HCT116 (cell line): ENCODE measurements around the gene RASGRF1. TPM values are rescaled to one million over a fixed set of nuclear protein-coding genes. Genes with fewer than 3 reads are reported as not detected.
A peak's percentile ranks its signal among the peaks of the same experiment; 100 is the strongest.

Experiments
- ATAC-seq: fragments of 200-7000 bp; cut with Tn5 transposase; 2 replicates; pipeline ENCODE4 v1.9.1; 2020; ENCODE audit warnings: mild to moderate bottlenecking, moderate library complexity
- BruUV-seq: library from RNA; stranded (reverse); fragments of 400-500 nt; replicated peaks from 2 replicates; lab custom pipeline; 2021; lab: Mats Ljungman, UMichigan
- CTCF ChIA-PET: fragments of 300-600 bp; sonication (Branson Sonifier 250); formaldehyde crosslinking; loops from one replicate; lab custom pipeline; 2021; ENCODE audit warnings: antibody characterized with exemption; lab: Charles Lee
- POLR2A ChIA-PET: fragments of 300-600, 350-600 bp; sonication (Branson Sonifier 250); formaldehyde crosslinking; loops from one replicate; lab custom pipeline; 2021; ENCODE audit warnings: antibody characterized with exemption; lab: Charles Lee
- RAD21 ChIA-PET, 2 experiments: fragments of 300-600 bp; sonication (Branson Sonifier 250); formaldehyde crosslinking; loops; one replicate each; lab custom pipeline; 2023; ENCODE audit warnings: low total read pairs in 2 of 2; ENCODE audit not compliant: uncharacterized antibody in 2 of 2, unreplicated experiment in 2 of 2, low non-redundant PET in 1 of 2; lab: Charles Lee
- DNase-seq: peaks from one replicate; pipeline ENCODE4 v3.0.0-alpha.2; 2010; ENCODE audit warnings: low read depth, low spot score
- H2AFZ ChIP-seq: fragments of 200-600 bp; shearing (Covaris generic), sonication (generic); 2 replicates; pipeline ENCODE4 v1.6.1; 2017; ENCODE audit warnings: low read depth, mixed run types, mixed read lengths, antibody characterized with exemption, low read length; ENCODE audit not compliant: poor library complexity, severe bottlenecking
- H3K27ac ChIP-seq: 2 replicates; pipeline ENCODE4 v1.5.1; 2012; ENCODE audit warnings: low read depth, low read length
- H3K27me3 ChIP-seq: fragments of 200-600 bp; sonication (generic); 2 replicates; pipeline ENCODE4 v1.6.1; 2016; ENCODE audit warnings: mixed run types, low read length, mixed read lengths; ENCODE audit not compliant: insufficient read depth
- H3K36me3 ChIP-seq, 2 experiments: fragments of 200-500 bp in 1 of 2; fragments of 200-600 bp in 1 of 2; sonication (Bioruptor generic) in 1 of 2; sonication (generic) in 1 of 2; 2 replicates each; pipeline versions ENCODE4 v1.5.1 to v1.6.1; 2014 to 2016; ENCODE audit warnings: low read length in 2 of 2, inconsistent platforms in 1 of 2, mixed read lengths in 1 of 2, mixed run types in 1 of 2; ENCODE audit not compliant: insufficient read depth in 2 of 2, control insufficient read depth in 1 of 2
- H3K4me1 ChIP-seq, 2 experiments: fragments of 200-600 bp in 1 of 2; sonication (generic) in 1 of 2; 2 replicates each; pipeline versions ENCODE4 v1.5.1 to v1.6.1; 2012 to 2017; ENCODE audit warnings: low read length in 2 of 2, inconsistent platforms in 1 of 2, mild to moderate bottlenecking in 1 of 2, mixed read lengths in 1 of 2, mixed run types in 1 of 2, moderate library complexity in 1 of 2; ENCODE audit not compliant: insufficient read depth in 2 of 2, control insufficient read depth in 1 of 2
- H3K4me2 ChIP-seq: fragments of 200-600 bp; sonication (generic); 2 replicates; pipeline ENCODE4 v1.6.1; 2017; ENCODE audit warnings: mixed run types, low read length, mixed read lengths
- H3K4me3 ChIP-seq, 2 experiments: fragments of 200-600 bp in 1 of 2; sonication (generic) in 1 of 2; replicated peaks in 1 of 2; 2 replicates each; pipeline ENCODE4 v1.5.1; 2011 to 2016; ENCODE audit warnings: low read length in 2 of 2, control low read depth in 1 of 2, low read depth in 1 of 2, mild to moderate bottlenecking in 1 of 2, mixed read lengths in 1 of 2, mixed run types in 1 of 2
- H3K79me2 ChIP-seq: fragments of 200-600 bp; sonication (generic); 2 replicates; pipeline ENCODE4 v1.6.1; 2017; ENCODE audit warnings: mild to moderate bottlenecking, mixed run types, low read length, moderate library complexity, mixed read lengths; ENCODE audit not compliant: insufficient read depth
- H3K9ac ChIP-seq: fragments of 200-600 bp; sonication (generic); 2 replicates; pipeline ENCODE4 v1.6.1; 2016; ENCODE audit warnings: low read length, mixed read lengths
- H3K9me2 ChIP-seq: fragments of 200-600 bp; sonication (generic), shearing (Covaris generic); 2 replicates; pipeline ENCODE4 v1.6.1; 2017; ENCODE audit warnings: mixed run types, mild to moderate bottlenecking, moderate library complexity; ENCODE audit not compliant: insufficient read depth
- H3K9me3 ChIP-seq, 2 experiments: fragments of 200-500 bp in 1 of 2; fragments of 200-600 bp in 1 of 2; sonication (Bioruptor generic) in 1 of 2; sonication (generic) in 1 of 2; 2 replicates each; pipeline ENCODE4 v1.6.1; 2014 to 2017; ENCODE audit warnings: low read length in 2 of 2, mixed read lengths in 2 of 2, inconsistent platforms in 1 of 2, low read depth in 1 of 2, mild to moderate bottlenecking in 1 of 2, mixed run types in 1 of 2, moderate library complexity in 1 of 2; ENCODE audit not compliant: control insufficient read depth in 1 of 2, insufficient read depth in 1 of 2
- H4K20me1 ChIP-seq: fragments of 200-600 bp; sonication (generic), shearing (Covaris generic); 2 replicates; pipeline ENCODE4 v1.6.1; 2017; ENCODE audit warnings: mixed run types, mild to moderate bottlenecking, moderate library complexity; ENCODE audit not compliant: insufficient read depth
- CBX3 ChIP-seq: IDR thresholded peaks from 2 replicates; pipeline ENCODE4 v1.6.1; 2012; ENCODE audit warnings: low read depth
- EZH2phosphoT487 ChIP-seq: fragments of 200-600 bp; IDR thresholded peaks from 2 replicates; pipeline ENCODE4 v1.6.1; 2018; ENCODE audit warnings: antibody characterized with exemption, borderline replicate concordance
- FOSL1 ChIP-seq: IDR thresholded peaks from 2 replicates; pipeline ENCODE4 v1.6.1; 2012; ENCODE audit warnings: low read depth
- RAD21 ChIP-seq: IDR thresholded peaks from 2 replicates; pipeline ENCODE4 v1.6.1; 2012; ENCODE audit warnings: low read depth, mild to moderate bottlenecking
- ZBTB33 ChIP-seq: IDR thresholded peaks from 2 replicates; pipeline ENCODE4 v1.6.1; 2011; ENCODE audit warnings: mild to moderate bottlenecking, low read length, moderate library complexity; ENCODE audit not compliant: insufficient replicate concordance; ENCODE audit errors: extremely low read depth
- ZFX ChIP-seq: fragments of 450-650 bp; IDR thresholded peaks from 2 replicates; pipeline ENCODE4 v1.6.1; 2017
- intact Hi-C: fragments of 100-400 bp; cut with micrococcal nuclease; formaldehyde crosslinking; loops from 2 replicates; pipeline ENCODE4 v1.10.0; 2022
- total RNA-seq: library from RNA; stranded (reverse); gene quantifications from one replicate; pipeline ENCODE4 v1.2.1, GENCODE V29; 2021; ENCODE audit not compliant: unreplicated experiment

Gene RASGRF1
- total RNA-seq, 1 experiment from 2014 or later: 2.4 TPM

DNA sequence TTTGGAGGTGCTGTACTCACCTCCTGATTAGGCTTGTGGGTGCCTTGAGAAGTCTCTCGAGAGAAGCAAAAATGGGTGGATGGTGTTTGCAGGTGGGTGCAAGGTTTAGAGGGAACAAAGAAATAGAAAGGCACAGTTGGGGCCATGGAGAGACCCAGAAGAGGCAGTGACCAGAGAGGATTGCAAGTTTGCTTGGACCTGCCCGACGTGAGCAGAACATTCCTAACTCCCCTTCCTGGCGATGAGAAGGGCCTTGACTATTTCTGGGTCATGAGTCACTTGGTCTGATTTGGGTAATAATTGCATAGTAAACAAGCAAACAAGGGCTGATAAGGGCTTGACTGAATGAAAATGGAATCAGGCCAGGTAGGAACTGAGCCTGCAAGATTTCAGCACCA lies 138.7 kb downstream of the RASGRF1 start:
- no TSS peak for BruUV-seq
- DNase-seq (no peak), ATAC-seq (peak; percentile 37)
- H2AFZ ChIP-seq: peak overlapping the region; percentile 70
- ChIA-PET POLR2A (interaction anchor here (0.6 kb wide), 1 partner anchor 1295 kb away, joined by 3 read pairs; no protein-coding TSS in a partner anchor), CTCF (no interaction called here), RAD21 (no interaction called here)
- no peaks in the 10 kb centered on the region for H3K36me3 ChIP-seq
- H3K4me3 ChIP-seq: 0 out of 4 replicates have a peak overlapping the region, but pooled peaks of 1 of the 2 experiments have one; percentile 1
- no peaks in the 10 kb centered on the region for H3K27me3 ChIP-seq
- H3K79me2 ChIP-seq: no peaks in the 10 kb centered on the region
- no peaks in the 10 kb centered on the region for H4K20me1 ChIP-seq
- H3K4me1 ChIP-seq: peaks cover 12 to 31% of the 10 kb centered on the region in 2 experiments; a peak in 3 of 4 replicates
- intact Hi-C loops: no loop called here
- no peaks in the 10 kb centered on the region for H3K9me3 ChIP-seq
- peak overlapping the region; percentile 41 for H3K4me2 ChIP-seq
- no peak overlapping the region for H3K27ac ChIP-seq
- H3K9me2 ChIP-seq: no peaks in the 10 kb centered on the region
- TF ChIP-seq EZH2phosphoT487 (no peak), ZBTB33 (no peak), FOSL1 (no peak; the same call in 1 of the 2 replicates), ZFX (no peak), CBX3 (no peak), RAD21 (no peak)
- H3K9ac ChIP-seq: 0 out of 2 replicates have a peak overlapping the region, but pooled peaks have one; percentile 0
